OCI-LY7 (cell line): Measurements from ENCODE around the gene SAA4.

Experiments used
- CTCF ChIP-seq: fragments of 200-600 bp; sonication (generic); conservative IDR thresholded peaks from 2 replicates; pipeline ENCODE4 v1.5.1; 2014; ENCODE audit warnings: mild to moderate bottlenecking, antibody characterized with exemption, low read length, moderate library complexity, mixed read lengths
- EZH2phosphoT487 ChIP-seq: fragments of 200-600 bp; sonication (generic); IDR thresholded peaks from 2 replicates; pipeline ENCODE4 v1.6.1; 2018; ENCODE audit warnings: low read depth, borderline replicate concordance, mild to moderate bottlenecking, mixed run types, antibody characterized with exemption, low read length, moderate library complexity, mixed read lengths

- no peak for TF ChIP-seq CTCF
- TF ChIP-seq EZH2phosphoT487, result no peak
Measured at GRCh38 chr11:18193010-18193409, 43.6 kb downstream of the SAA4 start.
